G401.6 (cell line): ENCODE measurements around the gene HSD17B7.

ENCODE experiments used
- FAIRE-seq: peaks from 2 replicates; lab custom pipeline; 2012; peaks lifted over from hg19 to GRCh38; lab: Jason Lieb, UNC

Gene HSD17B7

DNA sequence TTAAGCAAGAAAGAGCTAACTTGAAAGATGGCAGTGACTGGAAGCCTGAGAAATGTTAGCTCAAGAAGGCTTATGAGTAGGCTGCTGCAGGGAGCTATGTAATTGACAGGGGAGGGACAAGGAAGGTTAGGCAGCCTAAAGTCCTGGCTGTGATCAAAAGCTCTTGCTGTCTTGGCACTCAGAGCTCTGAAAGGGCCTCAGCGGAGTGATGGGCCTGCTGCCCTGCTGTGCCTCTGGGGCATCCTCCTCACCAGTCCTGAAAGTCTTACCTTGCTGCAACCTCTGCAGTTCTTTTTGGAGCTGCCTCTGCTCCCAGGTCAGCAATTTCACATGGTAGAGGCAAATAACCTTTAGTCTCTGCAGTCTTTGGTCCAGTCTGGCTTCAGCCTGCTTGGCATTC lies 68.7 kb downstream of the HSD17B7 start:
- FAIRE-seq, result no peak

DNA sequence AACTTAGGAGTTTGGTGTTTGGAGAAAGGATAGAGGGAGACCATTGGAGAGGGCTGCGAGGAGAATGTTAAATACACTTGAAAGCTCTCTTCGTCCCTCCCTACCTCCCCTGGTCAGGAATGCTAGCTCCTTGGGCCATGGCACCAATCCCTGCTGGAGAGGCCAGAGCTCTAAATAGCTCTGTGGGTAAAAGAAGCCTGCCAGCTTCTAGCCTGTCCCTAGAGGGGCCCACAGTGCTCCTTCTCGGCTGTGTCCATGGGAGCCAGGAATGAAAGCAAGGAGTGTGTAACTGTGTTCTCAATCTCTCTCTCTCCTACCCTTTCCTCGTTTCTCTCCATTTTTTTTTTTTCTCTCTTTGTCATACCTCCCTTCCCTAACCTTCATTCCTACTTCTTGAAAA lies 70.6 kb downstream of the HSD17B7 start, which contains the start of gene CCDC190:
Gene CCDC190, minus strand, starts transcription at position 75 of the 400 bp plus-strand sequence. CDS start 1,529 bp downstream, outside the sequence.
- FAIRE-seq, result no peak

GRCh38 chr1:162861625-162862024 lies 71.1 kb downstream of the HSD17B7 start:
- no peak for FAIRE-seq
